22Rv1 (cell line): ENCODE data around the gene BNIPL.

Experiments
- CTCF ChIP-seq: fragments of 450-650 bp; IDR thresholded peaks from 2 replicates; pipeline ENCODE4 v1.5.1; 2017; ENCODE audit warnings: mild to moderate bottlenecking
- ZFX ChIP-seq: fragments of 450-650 bp; IDR thresholded peaks from 2 replicates; pipeline ENCODE4 v1.6.1; 2017; ENCODE audit warnings: antibody characterized with exemption, borderline replicate concordance

- no peak for TF ChIP-seq CTCF
- no peak for TF ChIP-seq ZFX
Observed at GRCh38 chr1:151069103-151069486, 32.7 kb downstream of the BNIPL start.
